Activated T-cell treated with anti-CD3 and anti-CD28 coated beads, Interleukin-2, amount 50 U/mL, for 48 hours (primary cell): ENCODE data around the gene EPHB2.

ENCODE experiments used
- DNase-seq, 2 experiments: peaks; one replicate each; pipeline ENCODE4 v3.0.0-alpha.2; 2020

The EPHB2 gene

GRCh38 chr1:22892789-22893188 is 182.2 kb downstream of the EPHB2 start:
- DNase-seq = no peak

GRCh38 chr1:22893292-22893691 is 182.7 kb downstream of the EPHB2 start:
- no peak for DNase-seq

- no peak for DNase-seq
Observed at GRCh38 chr1:22895357-22895756, 184.7 kb downstream of the EPHB2 start.

- DNase-seq = no peak
Observed at GRCh38 chr1:22896184-22896583, 185.5 kb downstream of the EPHB2 start.

GRCh38 chr1:22900451-22900850 is 189.8 kb downstream of the EPHB2 start:
- DNase-seq = no peak

GRCh38 chr1:22903113-22903512 is 192.5 kb downstream of the EPHB2 start:
- DNase-seq = no peak

- no peak for DNase-seq
Observed at GRCh38 chr1:22906968-22907367, 196.3 kb downstream of the EPHB2 start.

GRCh38 chr1:22907528-22907927 is 196.9 kb downstream of the EPHB2 start:
- no peak for DNase-seq

GRCh38 chr1:22908880-22909426 is 198.3 kb downstream of the EPHB2 start:
- DNase-seq = no peak

GRCh38 chr1:22910286-22910685 is 199.6 kb downstream of the EPHB2 start:
- no peak for DNase-seq

GRCh38 chr1:22910986-22911651 is 200.5 kb downstream of the EPHB2 start:
- DNase-seq = no peak

- no peak for DNase-seq
Observed at GRCh38 chr1:22912311-22912710, 201.7 kb downstream of the EPHB2 start.

- DNase-seq = no peak
Observed at GRCh38 chr1:22913421-22914141, 202.9 kb downstream of the EPHB2 start.

GRCh38 chr1:22914156-22914555 is 203.5 kb downstream of the EPHB2 start:
- DNase-seq = no peak

GRCh38 chr1:22914633-22915217 is 204.1 kb downstream of the EPHB2 start:
- no peak for DNase-seq

- no peak for DNase-seq
Observed at GRCh38 chr1:22915231-22915630, 204.6 kb downstream of the EPHB2 start.

- DNase-seq = no peak
Observed at GRCh38 chr1:22915816-22916470, 205.3 kb downstream of the EPHB2 start.

- no peak for DNase-seq
Observed at GRCh38 chr1:22916471-22916820, 205.8 kb downstream of the EPHB2 start.

- no peak for DNase-seq
Observed at GRCh38 chr1:22917989-22918388, 207.3 kb downstream of the EPHB2 start.

GRCh38 chr1:22918644-22919043 is 208.0 kb downstream of the EPHB2 start:
- DNase-seq = no peak

- DNase-seq = no peak
Observed at GRCh38 chr1:22919341-22920025, 208.8 kb downstream of the EPHB2 start.

- no peak for DNase-seq
Observed at GRCh38 chr1:22920026-22920733, 209.5 kb downstream of the EPHB2 start.
